RWPE2 (cell line): ENCODE results near the gene RNU5B-1.

Experiments used
- ATAC-seq: fragments of 200-7000 bp; cut with Tn5 transposase; 3 replicates; pipeline ENCODE4 v1.9.1; 2021; ENCODE audit warnings: low read depth
- DNase-seq: peaks from one replicate; pipeline ENCODE4 v3.0.0-alpha.2; 2020; ENCODE audit warnings: low spot score
- H3K27ac ChIP-seq: fragments of 450-650 bp; 2 replicates; pipeline ENCODE4 v1.5.1; 2017; ENCODE audit warnings: mild to moderate bottlenecking; ENCODE audit not compliant: poor library complexity, severe bottlenecking
- H3K27me3 ChIP-seq: fragments of 250-450 bp; sonication (Bioruptor Pico); 2 replicates; pipeline ENCODE4 v1.5.1; 2021; ENCODE audit warnings: mild to moderate bottlenecking, moderate library complexity; ENCODE audit not compliant: insufficient read depth, poor library complexity, severe bottlenecking
- H3K36me3 ChIP-seq: fragments of 250-450 bp; sonication (Bioruptor Pico); 2 replicates; pipeline ENCODE4 v1.5.1; 2020; ENCODE audit warnings: low read depth, mild to moderate bottlenecking, moderate library complexity
- H3K4me1 ChIP-seq: fragments of 250-450 bp; sonication (Bioruptor Pico); 2 replicates; pipeline ENCODE4 v1.5.1; 2021; ENCODE audit warnings: mild to moderate bottlenecking, moderate library complexity; ENCODE audit not compliant: insufficient read depth, poor library complexity, severe bottlenecking
- H3K4me3 ChIP-seq: fragments of 250-450 bp; sonication (Bioruptor Pico); 2 replicates; pipeline ENCODE4 v1.5.1; 2021; ENCODE audit warnings: mild to moderate bottlenecking, moderate library complexity; ENCODE audit not compliant: severe bottlenecking
- H3K9me3 ChIP-seq: fragments of 250-450 bp; sonication (Bioruptor Pico); 2 replicates; pipeline ENCODE4 v1.5.1; 2021; ENCODE audit warnings: mild to moderate bottlenecking, moderate library complexity; ENCODE audit not compliant: severe bottlenecking
- TF ChIP-seq, protein P1 (sequence below): fragments of 450-650 bp; IDR thresholded peaks from one replicate; pipeline ENCODE4 v1.5.1; 2017; ENCODE audit warnings: mild to moderate bottlenecking, moderate library complexity; ENCODE audit not compliant: poor library complexity, severe bottlenecking

RNU5B-1 gene

DNA sequence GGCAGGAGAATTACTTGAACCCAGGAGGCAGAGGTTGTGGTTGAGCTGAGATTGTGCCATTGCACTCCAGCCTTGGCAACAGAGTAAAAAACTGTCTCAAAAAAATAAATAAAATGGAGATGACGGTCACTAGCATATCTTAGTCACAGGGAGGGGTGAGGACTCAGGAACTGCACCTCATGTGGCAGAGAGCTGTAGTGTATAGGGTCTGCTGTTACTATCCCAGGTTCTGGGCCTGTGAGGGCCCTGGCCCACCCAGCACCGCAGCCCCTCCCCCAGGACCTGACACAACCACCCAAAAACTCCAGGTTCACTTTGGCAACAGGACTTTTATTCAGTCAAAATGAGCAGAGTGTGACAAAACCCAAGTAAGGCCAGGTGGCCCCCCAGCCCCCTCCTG lies 22.3 kb downstream of the RNU5B-1 start:
- no peak overlapping the region for H3K4me3 ChIP-seq
- H3K27ac ChIP-seq: no peak overlapping the region
- H3K27me3 ChIP-seq: no peaks in the 10 kb centered on the region
- DNase-seq (no peak), ATAC-seq (no peak)
- no peaks in the 10 kb centered on the region for H3K9me3 ChIP-seq
- no peaks in the 10 kb centered on the region for H3K4me1 ChIP-seq
- TF ChIP-seq, protein P1, sequence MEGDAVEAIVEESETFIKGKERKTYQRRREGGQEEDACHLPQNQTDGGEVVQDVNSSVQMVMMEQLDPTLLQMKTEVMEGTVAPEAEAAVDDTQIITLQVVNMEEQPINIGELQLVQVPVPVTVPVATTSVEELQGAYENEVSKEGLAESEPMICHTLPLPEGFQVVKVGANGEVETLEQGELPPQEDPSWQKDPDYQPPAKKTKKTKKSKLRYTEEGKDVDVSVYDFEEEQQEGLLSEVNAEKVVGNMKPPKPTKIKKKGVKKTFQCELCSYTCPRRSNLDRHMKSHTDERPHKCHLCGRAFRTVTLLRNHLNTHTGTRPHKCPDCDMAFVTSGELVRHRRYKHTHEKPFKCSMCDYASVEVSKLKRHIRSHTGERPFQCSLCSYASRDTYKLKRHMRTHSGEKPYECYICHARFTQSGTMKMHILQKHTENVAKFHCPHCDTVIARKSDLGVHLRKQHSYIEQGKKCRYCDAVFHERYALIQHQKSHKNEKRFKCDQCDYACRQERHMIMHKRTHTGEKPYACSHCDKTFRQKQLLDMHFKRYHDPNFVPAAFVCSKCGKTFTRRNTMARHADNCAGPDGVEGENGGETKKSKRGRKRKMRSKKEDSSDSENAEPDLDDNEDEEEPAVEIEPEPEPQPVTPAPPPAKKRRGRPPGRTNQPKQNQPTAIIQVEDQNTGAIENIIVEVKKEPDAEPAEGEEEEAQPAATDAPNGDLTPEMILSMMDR: no peak
- H3K36me3 ChIP-seq: no peaks in the 10 kb centered on the region

DNA sequence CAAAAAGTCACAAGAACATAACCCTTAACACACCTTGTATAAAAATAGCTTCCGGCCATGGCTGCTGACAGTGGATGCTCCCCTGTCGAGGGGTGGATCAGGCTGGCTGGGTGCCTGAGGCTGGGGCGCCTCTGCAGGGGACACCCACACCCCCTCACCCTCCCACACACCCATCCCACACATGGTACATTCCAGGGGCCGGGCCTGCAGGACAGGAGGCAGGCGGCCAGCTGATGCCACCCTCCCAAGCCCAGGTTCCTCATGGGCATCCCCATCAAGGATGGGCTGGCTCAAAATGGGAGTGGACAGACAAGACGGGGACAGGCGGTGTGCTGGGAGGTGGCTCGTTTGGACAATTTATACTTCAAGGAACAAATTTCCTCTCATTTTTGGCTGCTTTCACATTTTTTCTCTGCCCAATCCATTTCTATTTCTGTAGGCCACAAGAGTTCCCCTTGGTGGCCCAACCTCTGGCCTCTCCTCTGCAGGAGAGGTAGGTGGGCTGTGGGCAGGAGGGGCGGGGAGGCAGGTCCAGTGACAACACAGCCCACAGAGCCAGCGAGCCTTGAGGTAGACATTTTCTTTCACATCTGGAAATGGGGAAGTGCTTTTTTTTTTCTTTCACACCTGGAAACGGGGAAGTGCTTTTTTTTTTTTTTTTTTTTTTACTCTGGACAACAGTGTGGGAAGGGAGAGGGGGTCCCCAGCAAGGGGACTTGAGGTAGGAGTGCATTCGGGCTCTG lies 23.3 kb downstream of the RNU5B-1 start:
- H3K27me3 ChIP-seq: no peaks in the 10 kb centered on the region
- H3K4me3 ChIP-seq: no peak overlapping the region
- ATAC-seq (no peak), DNase-seq (no peak)
- H3K27ac ChIP-seq: no peak overlapping the region
- H3K36me3 ChIP-seq: no peaks in the 10 kb centered on the region
- TF ChIP-seq, protein P1: no peak
- no peaks in the 10 kb centered on the region for H3K4me1 ChIP-seq
- H3K9me3 ChIP-seq: no peaks in the 10 kb centered on the region

DNA sequence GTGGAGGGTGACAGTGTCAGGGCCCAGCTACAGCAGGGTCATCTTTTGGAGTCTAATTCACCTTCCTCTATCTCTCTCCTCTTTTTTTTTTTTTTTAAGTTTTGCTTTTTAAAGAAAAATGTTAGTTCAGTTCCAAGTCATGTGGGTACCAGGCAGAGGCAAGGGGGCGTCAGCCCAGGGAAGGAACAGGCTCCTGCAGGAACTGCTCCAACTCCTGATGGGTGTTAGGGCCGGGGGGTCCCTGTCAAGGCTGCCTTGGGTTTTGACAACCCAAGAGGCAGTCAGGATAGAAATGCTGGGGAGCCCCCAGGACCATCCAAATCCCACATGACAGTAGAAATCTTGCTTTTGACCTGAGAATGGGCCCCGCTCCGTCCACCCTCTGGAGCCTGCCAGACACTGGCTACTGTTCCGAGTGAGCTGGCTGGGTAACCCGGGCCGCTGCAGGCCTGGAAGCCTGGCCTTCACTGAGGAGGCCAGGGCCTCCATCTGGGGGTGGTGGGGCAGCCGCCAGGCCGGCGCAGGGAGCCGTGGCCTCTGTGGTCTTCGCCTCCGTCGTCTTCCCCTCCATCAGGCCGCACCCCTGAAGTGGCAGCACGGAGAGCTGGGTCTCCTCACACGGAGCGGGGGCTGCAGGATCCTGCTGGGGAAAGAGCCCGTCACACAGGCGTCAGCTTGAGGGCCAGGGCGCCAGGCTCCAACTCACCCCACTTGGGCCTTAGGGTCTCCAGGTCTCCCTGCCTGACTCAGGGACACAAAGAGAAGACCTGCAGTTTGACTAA lies 24.2 kb downstream of the RNU5B-1 start:
- no peak for DNase-seq
- H3K36me3 ChIP-seq: no peaks in the 10 kb centered on the region
- H3K27me3 ChIP-seq: no peaks in the 10 kb centered on the region
- H3K9me3 ChIP-seq: no peaks in the 10 kb centered on the region
- no peak overlapping the region for H3K4me3 ChIP-seq
- no peak overlapping the region for H3K27ac ChIP-seq
- H3K4me1 ChIP-seq: no peaks in the 10 kb centered on the region
- TF ChIP-seq, protein P1: no peak
- no peak for ATAC-seq

DNA sequence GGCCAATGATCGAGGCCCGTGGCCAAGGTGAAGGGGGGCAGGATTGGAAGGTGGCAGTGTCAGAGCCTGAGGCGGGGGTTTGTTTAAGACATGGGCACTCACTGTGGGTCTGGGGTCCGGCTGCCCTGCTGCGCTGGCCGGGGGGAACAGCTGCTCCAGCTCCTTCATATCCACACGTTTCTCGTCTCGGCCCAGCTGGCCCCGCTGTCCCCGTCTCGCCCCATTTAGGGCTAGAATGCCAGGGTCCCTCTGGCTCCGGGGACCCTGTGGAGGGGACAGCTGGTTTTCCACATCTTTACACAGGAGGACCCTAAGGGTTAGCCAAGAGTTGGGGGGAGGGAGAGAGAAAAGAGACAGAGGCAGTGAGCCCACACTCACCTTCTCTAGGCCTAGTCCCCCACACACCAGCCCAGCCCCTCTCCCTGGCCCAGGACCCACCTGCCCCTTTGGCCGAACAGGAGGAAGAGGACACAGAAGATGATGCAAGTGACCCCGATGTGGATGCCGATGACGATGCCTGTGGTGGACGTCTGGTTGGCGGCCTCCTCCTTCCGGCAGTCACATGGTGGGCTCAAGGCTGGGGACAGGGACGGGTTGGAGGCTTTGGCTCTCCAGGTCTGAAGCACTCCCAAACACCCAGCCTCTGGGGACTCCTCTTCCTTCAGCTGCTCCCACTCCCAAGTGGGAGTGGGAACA lies 25.0 kb downstream of the RNU5B-1 start:
- Histone ChIP-seq H3K4me1 (no peaks in the 10 kb centered on the region), H3K9me3 (no peaks in the 10 kb centered on the region), H3K36me3 (no peaks in the 10 kb centered on the region), H3K27me3 (no peaks in the 10 kb centered on the region), H3K27ac (no peak overlapping the region), H3K4me3 (no peak overlapping the region)
- DNase-seq (no peak), ATAC-seq (no peak)
- TF ChIP-seq, protein P1: no peak
